GM15510 (cell line): Measurements from ENCODE around the gene HNRNPM.

Experiments used
- POLR2A ChIP-seq: IDR thresholded peaks from 3 replicates; pipeline ENCODE4 v1.6.1; 2011; ENCODE audit warnings: borderline replicate concordance; ENCODE audit not compliant: insufficient read length; ENCODE audit errors: extremely low read depth

Gene HNRNPM

DNA sequence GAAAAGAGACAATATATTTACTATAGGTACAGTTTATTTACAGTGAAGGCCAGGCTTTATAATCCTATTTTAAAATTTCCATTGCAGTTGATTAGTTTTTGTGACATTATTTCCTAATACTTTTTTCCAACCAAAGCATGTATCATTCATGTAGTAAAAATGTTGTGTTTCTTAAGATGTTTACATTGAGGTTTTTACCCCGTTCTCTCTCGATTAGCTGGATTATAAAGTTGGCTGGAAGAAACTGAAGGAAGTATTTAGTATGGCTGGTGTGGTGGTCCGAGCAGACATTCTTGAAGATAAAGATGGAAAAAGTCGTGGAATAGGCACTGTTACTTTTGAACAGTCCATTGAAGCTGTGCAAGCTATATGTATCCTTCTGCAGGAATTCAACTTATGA, 21.2 kb downstream of the HNRNPM start:
- TF ChIP-seq POLR2A: no peak

DNA sequence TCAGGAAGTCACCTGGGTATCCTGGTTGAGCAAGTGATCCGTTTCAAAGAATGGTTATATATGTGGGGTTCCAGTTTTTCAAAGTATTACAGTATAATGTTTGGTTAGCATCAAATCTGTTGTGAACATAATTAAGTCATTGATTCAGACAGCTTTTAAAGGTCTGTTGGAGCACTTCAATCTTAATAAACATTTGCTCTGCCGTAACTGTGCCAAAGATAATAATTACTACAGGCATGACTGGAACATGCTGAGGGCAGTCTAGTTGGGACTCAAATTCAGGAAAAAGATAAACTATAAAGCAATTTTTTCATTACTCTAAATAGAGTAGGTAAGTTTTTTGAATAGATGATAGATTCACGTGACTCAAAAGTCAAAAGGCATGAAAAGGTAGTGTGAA, 23.3 kb downstream of the HNRNPM start:
- TF ChIP-seq POLR2A: no peak

- TF ChIP-seq POLR2A: no peak
Observed at GRCh38 chr19:8468761-8469373, 24.1 kb downstream of the HNRNPM start.

DNA sequence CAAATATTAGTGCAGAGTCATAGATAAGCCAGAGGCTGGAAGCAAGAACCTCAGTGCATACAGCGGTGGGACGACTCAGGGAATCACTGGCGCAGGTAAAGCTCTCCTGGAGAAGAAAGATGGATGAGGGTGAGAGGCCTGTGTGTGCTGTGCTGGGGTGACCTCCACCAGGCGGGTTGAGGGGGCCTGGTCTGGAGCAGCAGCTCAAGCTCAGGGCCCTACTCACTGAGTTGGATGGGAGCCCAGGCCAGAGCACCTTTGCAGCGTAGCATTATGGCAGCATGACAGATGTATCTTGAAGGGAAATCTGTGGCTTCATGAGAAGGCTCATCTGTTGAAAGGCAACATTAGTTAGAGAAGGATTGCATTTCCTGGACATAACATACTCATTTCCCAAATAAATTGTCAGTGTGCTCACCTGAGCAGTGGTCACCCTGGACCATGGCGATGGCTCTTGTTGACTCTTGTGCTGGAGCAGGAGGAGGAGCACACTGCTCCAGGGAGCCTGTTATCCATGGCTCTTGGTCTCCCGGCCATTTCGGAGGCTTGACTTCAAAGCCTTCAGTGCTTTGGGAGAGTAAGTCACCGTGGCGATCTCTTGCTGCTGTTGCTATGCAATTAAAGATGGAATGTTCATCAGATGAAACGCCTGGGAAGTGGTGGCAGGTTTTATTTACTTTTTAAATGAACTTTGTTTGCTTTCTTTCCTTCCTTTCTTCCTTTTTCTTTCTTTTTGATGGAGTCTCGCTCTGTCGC, 25.0 kb downstream of the HNRNPM start:
- no peak for TF ChIP-seq POLR2A

GRCh38 chr19:8473648-8474476, 29.1 kb downstream of the HNRNPM start:
- no peak for TF ChIP-seq POLR2A

- TF ChIP-seq POLR2A: no peak
Observed at GRCh38 chr19:8475005-8475404, 30.2 kb downstream of the HNRNPM start.

DNA sequence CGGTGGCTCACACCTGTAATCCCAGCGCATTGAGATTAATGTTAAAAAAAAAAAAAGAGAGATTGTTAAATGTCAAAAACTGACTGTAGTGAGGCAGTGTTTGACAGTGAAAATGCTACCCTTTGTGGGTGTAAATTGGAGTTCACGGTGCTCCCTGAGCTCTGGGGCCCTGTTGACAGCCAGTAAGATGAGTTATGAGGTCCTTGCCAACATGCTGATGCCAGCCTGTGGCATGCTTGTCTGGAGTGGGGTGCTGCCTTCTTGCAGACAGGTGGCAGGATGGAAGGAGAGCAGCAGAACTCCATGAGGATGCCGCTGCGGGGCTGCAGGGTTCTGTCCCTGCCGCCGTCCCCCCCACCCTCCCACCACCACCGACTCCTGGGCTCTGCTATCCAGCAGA, 31.7 kb downstream of the HNRNPM start:
- no peak for TF ChIP-seq POLR2A

DNA sequence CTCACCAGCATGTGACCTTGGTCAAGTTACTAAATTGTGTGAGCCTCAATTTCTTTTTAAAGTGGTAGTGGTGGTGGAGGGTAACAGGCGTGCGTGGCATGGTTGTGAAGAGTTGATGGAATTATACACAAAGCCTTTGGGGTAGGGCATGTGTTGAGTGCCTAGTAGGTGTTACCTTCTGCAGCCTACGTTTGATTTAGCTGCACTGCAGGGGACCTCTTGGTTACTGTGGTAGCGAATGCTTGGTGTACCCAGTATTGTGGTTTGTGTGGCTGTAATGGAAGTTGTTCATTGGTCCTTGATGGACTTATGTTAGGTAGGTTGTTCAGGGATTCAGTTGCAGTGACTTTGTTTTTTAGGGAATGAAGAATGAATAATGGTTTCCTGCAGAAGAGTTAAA, 33.1 kb downstream of the HNRNPM start:
- no peak for TF ChIP-seq POLR2A

GRCh38 chr19:8478598-8478997, 33.8 kb downstream of the HNRNPM start:
- no peak for TF ChIP-seq POLR2A

- no peak for TF ChIP-seq POLR2A
Observed at GRCh38 chr19:8481201-8481600, 36.4 kb downstream of the HNRNPM start.

- TF ChIP-seq POLR2A: no peak
Observed at GRCh38 chr19:8481616-8482015, 36.8 kb downstream of the HNRNPM start.

GRCh38 chr19:8482696-8483095, 37.9 kb downstream of the HNRNPM start:
- no peak for TF ChIP-seq POLR2A

GRCh38 chr19:8483165-8483564, 38.4 kb downstream of the HNRNPM start:
- TF ChIP-seq POLR2A: no peak

DNA sequence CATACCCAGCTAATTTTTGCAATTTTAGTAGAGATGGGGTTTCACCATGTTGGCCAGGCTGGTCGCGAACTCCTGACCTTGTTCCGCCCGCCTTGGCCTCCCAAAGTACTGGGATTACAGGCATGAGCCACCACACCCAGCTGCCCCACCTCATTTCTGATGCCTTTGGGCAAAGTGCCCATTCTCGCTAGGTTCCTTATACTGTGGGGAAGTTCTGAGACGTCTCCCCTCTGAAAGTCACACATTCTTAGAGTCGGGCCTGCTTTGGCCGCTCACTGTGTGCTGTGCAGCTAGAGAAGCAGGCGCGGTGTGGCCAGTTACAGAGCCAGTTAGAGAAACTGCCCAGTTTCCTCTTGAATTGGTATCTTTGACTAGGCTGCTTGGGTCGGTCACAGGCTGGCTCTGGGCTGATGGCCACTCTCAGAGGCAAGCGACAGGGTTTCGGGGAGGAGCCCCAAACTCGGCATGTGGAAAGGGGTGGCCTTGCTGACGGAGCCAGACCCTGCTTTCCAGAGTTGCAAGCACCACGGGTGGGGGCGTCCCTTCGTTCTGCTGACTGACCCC, 39.6 kb downstream of the HNRNPM start:
- TF ChIP-seq POLR2A: no peak
